ENCODE measurements around the gene SOX15.
A peak's percentile ranks its signal among the peaks of the same experiment; 100 is the strongest.

The SOX15 gene

GRCh38 chr17:7629939-7630571 lies 40.2 kb upstream of the SOX15 start, which contains the start of gene SHBG:
SHBG (plus strand) TSS chr17:7630135; CDS start chr17:7630173, 38 bp downstream.
- no peaks in the 10 kb centered on the region for H3K9me3 ChIP-seq (ENCODE audit: insufficient read depth, low read depth, low read length)
- H3K36me3 ChIP-seq (ENCODE audit: insufficient read depth, low read length), result no peaks in the 10 kb centered on the region
- H4K20me1 ChIP-seq (ENCODE audit: insufficient read depth, low read length, poor library complexity, severe bottlenecking), result no peaks in the 10 kb centered on the region
- peaks cover 7% of the 10 kb centered on the region for H3K4me1 ChIP-seq (ENCODE audit: insufficient read depth, low read length, poor library complexity, severe bottlenecking)
- H2AFZ ChIP-seq (ENCODE audit: low read length), result no peak within 1 kb of the TSS
- H3K27me3 ChIP-seq (ENCODE audit: insufficient read depth, low read length, poor library complexity, severe bottlenecking), result no peaks in the 10 kb centered on the region
- no peak within 1 kb of the TSS for H3K4me3 ChIP-seq (ENCODE audit: low read length, poor library complexity, severe bottlenecking)
- no peak within 1 kb of the TSS for H3K4me2 ChIP-seq (ENCODE audit: low read depth, low read length, poor library complexity, severe bottlenecking)
- peaks cover 7% of the 10 kb centered on the region; the same call in 1 of the 2 replicates for H3K79me2 ChIP-seq (ENCODE audit: insufficient read depth, low read length)
- H3F3A ChIP-seq (ENCODE audit: low read depth), result no peaks in the 10 kb centered on the region
- TF ChIP-seq EZH2phosphoT487 (IDR thresholded peaks at IDR 0.05; ENCODE audit: borderline replicate concordance), result no peak
- TF ChIP-seq, protein P1, sequence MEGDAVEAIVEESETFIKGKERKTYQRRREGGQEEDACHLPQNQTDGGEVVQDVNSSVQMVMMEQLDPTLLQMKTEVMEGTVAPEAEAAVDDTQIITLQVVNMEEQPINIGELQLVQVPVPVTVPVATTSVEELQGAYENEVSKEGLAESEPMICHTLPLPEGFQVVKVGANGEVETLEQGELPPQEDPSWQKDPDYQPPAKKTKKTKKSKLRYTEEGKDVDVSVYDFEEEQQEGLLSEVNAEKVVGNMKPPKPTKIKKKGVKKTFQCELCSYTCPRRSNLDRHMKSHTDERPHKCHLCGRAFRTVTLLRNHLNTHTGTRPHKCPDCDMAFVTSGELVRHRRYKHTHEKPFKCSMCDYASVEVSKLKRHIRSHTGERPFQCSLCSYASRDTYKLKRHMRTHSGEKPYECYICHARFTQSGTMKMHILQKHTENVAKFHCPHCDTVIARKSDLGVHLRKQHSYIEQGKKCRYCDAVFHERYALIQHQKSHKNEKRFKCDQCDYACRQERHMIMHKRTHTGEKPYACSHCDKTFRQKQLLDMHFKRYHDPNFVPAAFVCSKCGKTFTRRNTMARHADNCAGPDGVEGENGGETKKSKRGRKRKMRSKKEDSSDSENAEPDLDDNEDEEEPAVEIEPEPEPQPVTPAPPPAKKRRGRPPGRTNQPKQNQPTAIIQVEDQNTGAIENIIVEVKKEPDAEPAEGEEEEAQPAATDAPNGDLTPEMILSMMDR (conservative IDR thresholded peaks at IDR 0.05; ENCODE audit: low read length), result no peak
- H3K9ac ChIP-seq (ENCODE audit: low read depth, low read length, poor library complexity, severe bottlenecking), result no peak within 1 kb of the TSS
- H3K9me2 ChIP-seq (replicated peaks; ENCODE audit: low read depth, low read length), result no peaks in the 10 kb centered on the region

DNA sequence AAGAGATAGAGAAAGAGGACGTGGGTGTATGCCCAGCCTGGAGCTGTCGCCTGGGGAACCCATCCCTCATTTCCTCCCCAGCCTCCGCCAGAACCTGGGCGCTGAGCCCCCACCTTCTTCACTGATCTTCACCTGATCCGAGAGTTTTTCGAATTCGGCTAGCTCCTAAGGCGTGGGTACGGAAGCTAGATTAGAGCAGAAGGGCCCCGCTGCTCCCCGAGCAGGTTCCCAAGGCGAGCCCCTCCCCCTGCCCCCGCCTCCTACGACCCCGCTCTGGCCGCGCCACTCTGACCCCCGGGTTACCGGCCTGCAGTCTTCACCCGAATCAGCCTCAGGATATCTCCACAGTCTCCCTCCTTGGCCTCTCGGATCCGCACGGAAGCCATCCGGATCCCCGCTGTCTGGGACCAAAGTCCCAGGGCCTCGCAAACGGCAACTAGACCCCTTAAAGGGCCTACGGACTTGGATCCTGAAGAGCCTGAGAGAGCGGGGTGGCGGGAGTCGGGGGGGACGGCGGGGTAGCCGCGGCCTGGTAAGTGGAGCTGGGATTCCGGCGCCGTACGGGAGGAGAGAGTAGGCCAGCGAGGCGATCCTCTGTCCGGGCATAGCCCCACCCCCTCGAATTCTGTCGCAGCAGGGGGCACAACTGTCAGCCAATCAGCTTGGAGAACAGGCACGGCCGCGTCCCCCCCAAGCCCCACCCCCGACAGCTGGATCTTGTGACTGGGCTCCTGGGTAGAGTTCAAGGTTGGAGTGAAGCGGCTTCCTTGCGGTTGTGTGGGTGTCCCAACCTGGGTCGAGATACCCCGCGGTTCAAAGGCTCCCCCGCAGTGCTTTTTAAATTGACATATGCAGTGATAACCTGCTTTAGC lies 37.6 kb upstream of the SOX15 start, which contains the start of gene SAT2:
Gene SAT2 (minus strand): TSS at position 572 of the 872 bp plus-strand sequence. CDS start 186 bp downstream, at position 386.
- Histone ChIP-seq H3K9me2 (replicated peaks; ENCODE audit: low read depth, low read length) (no peaks in the 10 kb centered on the region), H3K9me3 (ENCODE audit: insufficient read depth, low read depth, low read length) (no peaks in the 10 kb centered on the region), H3K27me3 (ENCODE audit: insufficient read depth, low read length, poor library complexity, severe bottlenecking) (no peaks in the 10 kb centered on the region), H3K4me3 (ENCODE audit: low read length, poor library complexity, severe bottlenecking) (peak within 1 kb of the TSS; percentile 94), H3K4me2 (ENCODE audit: low read depth, low read length, poor library complexity, severe bottlenecking) (peak within 1 kb of the TSS; percentile 88), H2AFZ (ENCODE audit: low read length) (peak within 1 kb of the TSS; percentile 87), H3K36me3 (ENCODE audit: insufficient read depth, low read length) (no peaks in the 10 kb centered on the region), H3K9ac (ENCODE audit: low read depth, low read length, poor library complexity, severe bottlenecking) (peak within 1 kb of the TSS; percentile 87), H3F3A (ENCODE audit: low read depth) (no peaks in the 10 kb centered on the region), H4K20me1 (ENCODE audit: insufficient read depth, low read length, poor library complexity, severe bottlenecking) (no peaks in the 10 kb centered on the region), H3K79me2 (ENCODE audit: insufficient read depth, low read length) (peaks cover 7% of the 10 kb centered on the region; the same call in 1 of the 2 replicates), H3K4me1 (ENCODE audit: insufficient read depth, low read length, poor library complexity, severe bottlenecking) (peaks cover 7% of the 10 kb centered on the region)
- no peak for TF ChIP-seq EZH2phosphoT487 (IDR thresholded peaks at IDR 0.05; ENCODE audit: borderline replicate concordance)
- TF ChIP-seq, protein P1 (conservative IDR thresholded peaks at IDR 0.05; ENCODE audit: low read length), result no peak

- H3K9me3 ChIP-seq (ENCODE audit: insufficient read depth, low read depth, low read length), result no peaks in the 10 kb centered on the region
- peak overlapping the region; percentile 87 for H3K9ac ChIP-seq (ENCODE audit: low read depth, low read length, poor library complexity, severe bottlenecking)
- H3K4me2 ChIP-seq (ENCODE audit: low read depth, low read length, poor library complexity, severe bottlenecking), result peak overlapping the region; percentile 88
- H3K9me2 ChIP-seq (replicated peaks; ENCODE audit: low read depth, low read length), result no peaks in the 10 kb centered on the region
- H3K27me3 ChIP-seq (ENCODE audit: insufficient read depth, low read length, poor library complexity, severe bottlenecking), result no peaks in the 10 kb centered on the region
- no peaks in the 10 kb centered on the region for H3F3A ChIP-seq (ENCODE audit: low read depth)
- H3K4me3 ChIP-seq (ENCODE audit: low read length, poor library complexity, severe bottlenecking), result peak overlapping the region; percentile 94
- peaks cover 7% of the 10 kb centered on the region for H3K4me1 ChIP-seq (ENCODE audit: insufficient read depth, low read length, poor library complexity, severe bottlenecking)
- peak overlapping the region; percentile 87; the same call in 1 of the 2 replicates for H2AFZ ChIP-seq (ENCODE audit: low read length)
- H3K36me3 ChIP-seq (ENCODE audit: insufficient read depth, low read length), result no peaks in the 10 kb centered on the region
- TF ChIP-seq, protein P1 (conservative IDR thresholded peaks at IDR 0.05; ENCODE audit: low read length), result no peak
- TF ChIP-seq EZH2phosphoT487 (IDR thresholded peaks at IDR 0.05; ENCODE audit: borderline replicate concordance), result no peak
- H4K20me1 ChIP-seq (ENCODE audit: insufficient read depth, low read length, poor library complexity, severe bottlenecking), result no peaks in the 10 kb centered on the region
- peaks cover 7% of the 10 kb centered on the region; the same call in 1 of the 2 replicates for H3K79me2 ChIP-seq (ENCODE audit: insufficient read depth, low read length)
Observed at GRCh38 chr17:7626956-7627249, 37.0 kb upstream of the SOX15 start.
